Progenitor cell of endocrine pancreas (in vitro differentiated cells): Measurements from ENCODE around the gene SLC23A2. TPM values are rescaled to one million over a fixed set of nuclear protein-coding genes. Genes with fewer than 3 reads are reported as not detected.

Source experiments
- DNase-seq: peaks from one replicate; pipeline ENCODE4 v3.0.0; 2021; ENCODE audit warnings: low spot score; ENCODE audit not compliant: unreplicated experiment
- H3K27ac Mint-ChIP-seq: 2 replicates; pipeline ENCODE4 v1.8.0; 2021; ENCODE audit warnings: mild to moderate bottlenecking, moderate library complexity, mixed read lengths
- H3K27me3 Mint-ChIP-seq: 2 replicates; pipeline ENCODE4 v1.8.0; 2021; ENCODE audit warnings: mixed read lengths
- H3K36me3 Mint-ChIP-seq: 2 replicates; pipeline ENCODE4 v1.8.0; 2022; ENCODE audit warnings: mixed read lengths; ENCODE audit not compliant: insufficient read depth
- H3K4me1 Mint-ChIP-seq: 2 replicates; pipeline ENCODE4 v1.8.0; 2021; ENCODE audit warnings: low read depth, mixed read lengths
- H3K4me3 Mint-ChIP-seq: 2 replicates; pipeline ENCODE4 v1.8.0; 2021; ENCODE audit warnings: low read depth, mild to moderate bottlenecking, moderate library complexity, mixed read lengths
- H3K9me3 Mint-ChIP-seq: 2 replicates; pipeline ENCODE4 v1.8.0; 2021; ENCODE audit warnings: low read depth, mixed read lengths
- total RNA-seq: library from RNA; stranded (reverse); gene quantifications from 2 replicates; pipeline ENCODE4 v1.2.1, GENCODE V29; 2021
- TF ChIP-seq, protein P1 (sequence below): fragments of 200-600 bp; sonication (generic); IDR thresholded peaks from one replicate; pipeline ENCODE4 v1.5.0; 2021; ENCODE audit warnings: antibody characterized with exemption, mild to moderate bottlenecking; ENCODE audit not compliant: unreplicated experiment

Gene SLC23A2
- total RNA-seq, 1 donor from 2014 or later: 23.6 TPM

DNA sequence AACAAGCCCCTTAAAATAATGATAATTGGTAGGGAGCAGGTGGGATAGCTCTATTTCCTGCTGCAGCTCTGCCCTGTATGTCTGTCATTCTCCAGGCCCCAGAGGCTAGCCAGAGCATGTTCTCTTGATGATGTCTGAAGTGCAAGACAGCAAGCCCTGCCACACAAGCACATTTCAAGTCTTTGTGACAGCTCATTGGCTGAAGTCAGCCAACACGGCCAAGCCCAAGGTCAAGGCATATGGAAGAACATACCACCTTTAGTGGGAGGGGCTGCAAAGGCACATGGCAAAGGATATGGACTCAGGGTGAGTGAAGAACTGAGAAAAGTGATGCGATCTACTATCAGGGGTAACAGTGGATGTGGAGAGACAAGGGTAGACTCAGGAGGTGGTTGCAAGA is 163.6 kb downstream of the SLC23A2 start:
- H3K27ac Mint-ChIP-seq: no peak overlapping the region
- TF ChIP-seq, protein P1, sequence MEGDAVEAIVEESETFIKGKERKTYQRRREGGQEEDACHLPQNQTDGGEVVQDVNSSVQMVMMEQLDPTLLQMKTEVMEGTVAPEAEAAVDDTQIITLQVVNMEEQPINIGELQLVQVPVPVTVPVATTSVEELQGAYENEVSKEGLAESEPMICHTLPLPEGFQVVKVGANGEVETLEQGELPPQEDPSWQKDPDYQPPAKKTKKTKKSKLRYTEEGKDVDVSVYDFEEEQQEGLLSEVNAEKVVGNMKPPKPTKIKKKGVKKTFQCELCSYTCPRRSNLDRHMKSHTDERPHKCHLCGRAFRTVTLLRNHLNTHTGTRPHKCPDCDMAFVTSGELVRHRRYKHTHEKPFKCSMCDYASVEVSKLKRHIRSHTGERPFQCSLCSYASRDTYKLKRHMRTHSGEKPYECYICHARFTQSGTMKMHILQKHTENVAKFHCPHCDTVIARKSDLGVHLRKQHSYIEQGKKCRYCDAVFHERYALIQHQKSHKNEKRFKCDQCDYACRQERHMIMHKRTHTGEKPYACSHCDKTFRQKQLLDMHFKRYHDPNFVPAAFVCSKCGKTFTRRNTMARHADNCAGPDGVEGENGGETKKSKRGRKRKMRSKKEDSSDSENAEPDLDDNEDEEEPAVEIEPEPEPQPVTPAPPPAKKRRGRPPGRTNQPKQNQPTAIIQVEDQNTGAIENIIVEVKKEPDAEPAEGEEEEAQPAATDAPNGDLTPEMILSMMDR: no peak
- H3K4me1 Mint-ChIP-seq: no peaks in the 10 kb centered on the region
- H3K9me3 Mint-ChIP-seq: no peaks in the 10 kb centered on the region
- no peak overlapping the region for H3K4me3 Mint-ChIP-seq
- no peak for DNase-seq
- peaks cover 25% of the 10 kb centered on the region for H3K27me3 Mint-ChIP-seq
- no peaks in the 10 kb centered on the region for H3K36me3 Mint-ChIP-seq

- no peaks in the 10 kb centered on the region for H3K4me1 Mint-ChIP-seq
- TF ChIP-seq, protein P1: no peak
- H3K27ac Mint-ChIP-seq: no peak overlapping the region
- no peak for DNase-seq
- no peaks in the 10 kb centered on the region for H3K36me3 Mint-ChIP-seq
- no peak overlapping the region for H3K4me3 Mint-ChIP-seq
- H3K27me3 Mint-ChIP-seq: peaks cover 25% of the 10 kb centered on the region
- H3K9me3 Mint-ChIP-seq: no peaks in the 10 kb centered on the region
These were observed 164.4 kb downstream of the SLC23A2 start for GRCh38 chr20:4836935-4837334.

DNA sequence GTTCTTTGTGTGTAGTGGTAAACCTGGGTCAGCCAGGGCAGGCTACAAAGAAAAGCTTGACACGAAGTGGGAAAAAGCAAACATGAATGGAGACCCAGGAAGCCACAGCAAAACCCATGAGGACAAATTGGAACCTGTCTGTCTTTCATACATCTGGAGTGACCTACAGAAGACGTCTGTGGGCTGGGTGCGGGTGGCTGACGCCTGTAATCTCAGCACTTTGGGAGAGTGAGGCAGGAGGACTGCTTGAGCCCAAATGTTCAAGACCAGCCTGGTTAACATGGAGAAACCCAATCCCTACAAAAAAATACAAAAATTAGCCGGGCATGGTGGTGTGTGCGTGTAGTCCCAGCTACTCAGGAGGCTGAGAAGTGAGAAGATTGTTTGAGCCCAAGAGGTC is 164.8 kb downstream of the SLC23A2 start:
- no peaks in the 10 kb centered on the region for H3K36me3 Mint-ChIP-seq
- TF ChIP-seq, protein P1: no peak
- no peaks in the 10 kb centered on the region for H3K4me1 Mint-ChIP-seq
- no peaks in the 10 kb centered on the region for H3K9me3 Mint-ChIP-seq
- H3K4me3 Mint-ChIP-seq: no peak overlapping the region
- DNase-seq: no peak
- H3K27me3 Mint-ChIP-seq: peaks cover 25% of the 10 kb centered on the region
- no peak overlapping the region for H3K27ac Mint-ChIP-seq

GRCh38 chr20:4835244-4836177 is 165.8 kb downstream of the SLC23A2 start:
- no peaks in the 10 kb centered on the region for H3K4me1 Mint-ChIP-seq
- TF ChIP-seq, protein P1: no peak
- peaks cover 25% of the 10 kb centered on the region for H3K27me3 Mint-ChIP-seq
- H3K9me3 Mint-ChIP-seq: no peaks in the 10 kb centered on the region
- H3K36me3 Mint-ChIP-seq: no peaks in the 10 kb centered on the region
- no peak for DNase-seq
- H3K27ac Mint-ChIP-seq: no peak overlapping the region
- no peak overlapping the region for H3K4me3 Mint-ChIP-seq

DNA sequence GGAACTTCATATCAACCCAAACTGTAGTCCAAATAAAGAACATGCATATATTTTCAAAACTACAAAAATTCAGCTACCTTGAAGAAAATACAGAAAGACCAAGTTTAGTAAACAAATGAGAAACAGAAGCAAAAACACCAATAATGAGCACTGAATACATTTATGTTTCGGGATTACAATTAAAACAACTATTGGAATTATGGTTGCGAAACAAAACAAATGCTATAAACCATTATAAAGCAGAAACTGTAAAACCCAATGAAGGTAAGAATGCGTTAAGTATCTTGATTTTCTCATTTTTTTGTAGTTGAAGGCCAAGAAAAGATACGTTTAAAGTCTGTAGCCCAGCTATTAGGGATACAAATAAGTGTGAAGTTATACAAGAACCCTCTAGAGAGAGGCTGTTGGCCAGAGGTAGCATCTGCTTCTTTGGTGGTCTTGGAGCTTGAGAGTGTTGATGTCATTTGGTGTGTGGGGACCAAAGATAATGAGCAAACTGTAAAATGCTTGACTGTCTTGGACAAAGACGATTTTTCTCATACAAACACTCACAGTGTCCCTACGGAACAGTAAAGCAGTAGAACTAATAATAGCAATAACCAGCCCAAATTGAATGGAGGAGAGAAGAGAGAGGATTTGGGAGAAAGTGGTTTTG is 168.1 kb downstream of the SLC23A2 start:
- H3K27me3 Mint-ChIP-seq: peaks cover 18% of the 10 kb centered on the region
- H3K27ac Mint-ChIP-seq: no peak overlapping the region
- H3K4me3 Mint-ChIP-seq: no peak overlapping the region
- no peaks in the 10 kb centered on the region for H3K36me3 Mint-ChIP-seq
- TF ChIP-seq, protein P1: no peak
- DNase-seq: no peak
- no peaks in the 10 kb centered on the region for H3K9me3 Mint-ChIP-seq
- no peaks in the 10 kb centered on the region for H3K4me1 Mint-ChIP-seq
